GM12878 (cell line): ENCODE results near the gene SLC38A5.

Experiments used
- EP300 ChIP-seq, 2 experiments: fragments of 150-350 bp in 1 of 2; IDR thresholded peaks; 2 replicates each; pipeline ENCODE4 v1.6.1; 2011 to 2012; ENCODE audit warnings: low read depth in 2 of 2, low read length in 2 of 2, borderline replicate concordance in 1 of 2, improper control_type of control experiment in 1 of 2, inconsistent platforms in 1 of 2; ENCODE audit not compliant: control insufficient read depth in 1 of 2
- EZH2 ChIP-seq: IDR thresholded peaks from 2 replicates; pipeline ENCODE4 v1.6.1; 2012; ENCODE audit warnings: low read depth, mild to moderate bottlenecking, control low read depth, inconsistent platforms, low read length, borderline replicate concordance; ENCODE audit not compliant: control insufficient read depth
- GABPA ChIP-seq: IDR thresholded peaks from 2 replicates; pipeline ENCODE4 v1.6.1; 2014; ENCODE audit warnings: antibody characterized with exemption, low read depth, mild to moderate bottlenecking, inconsistent platforms
- MYB ChIP-seq: fragments of 150-350 bp; IDR thresholded peaks from 2 replicates; pipeline ENCODE4 v1.6.1; 2014; ENCODE audit warnings: mild to moderate bottlenecking, low read depth, low read length, borderline replicate concordance
- NFIC ChIP-seq: IDR thresholded peaks from 2 replicates; pipeline ENCODE4 v1.6.1; 2012; ENCODE audit warnings: low read depth, mild to moderate bottlenecking, inconsistent platforms, low read length, moderate library complexity
- NR2C2 ChIP-seq: IDR thresholded peaks from 2 replicates; pipeline ENCODE4 v1.6.1; 2011; ENCODE audit warnings: borderline replicate concordance, low read depth; ENCODE audit not compliant: control insufficient read depth, insufficient read length
- PAX8 ChIP-seq: fragments of 450-650 bp; IDR thresholded peaks from 2 replicates; pipeline ENCODE4 v1.6.1; 2017; ENCODE audit warnings: mild to moderate bottlenecking, moderate library complexity
- RAD21 ChIP-seq: IDR thresholded peaks from 2 replicates; pipeline ENCODE4 v1.6.1; 2011; ENCODE audit warnings: mild to moderate bottlenecking, low read depth, low read length, moderate library complexity; ENCODE audit not compliant: insufficient read depth
- SIN3A ChIP-seq: IDR thresholded peaks from 2 replicates; pipeline ENCODE4 v1.6.1; 2012; ENCODE audit warnings: low read depth, low read length, improper control_type of control experiment
- TF ChIP-seq, protein P1 (sequence below), 3 experiments: IDR thresholded peaks in 2 of 3; conservative IDR thresholded peaks in 1 of 3; 2 replicates each; pipeline ENCODE4 v1.5.1; 2011; ENCODE audit warnings: low read depth in 3 of 3, low read length in 3 of 3, mild to moderate bottlenecking in 3 of 3, control low read depth in 2 of 3, moderate library complexity in 2 of 3, inconsistent platforms in 1 of 3, mixed read lengths in 1 of 3; ENCODE audit not compliant: control insufficient read depth in 2 of 3, insufficient read depth in 1 of 3; ENCODE audit errors: extremely low read depth in 1 of 3
- TF ChIP-seq, protein P2 (sequence below): IDR thresholded peaks from 2 replicates; pipeline ENCODE4 v1.6.1; 2011; ENCODE audit warnings: low read depth, mild to moderate bottlenecking, low read length, moderate library complexity, borderline replicate concordance; ENCODE audit errors: extremely low read depth
- TF ChIP-seq, protein P3 (sequence below): IDR thresholded peaks from 2 replicates; pipeline ENCODE4 v1.6.1; 2012; ENCODE audit warnings: low read depth, low read length, improper control_type of control experiment
- TF ChIP-seq, protein P4 (sequence below): IDR thresholded peaks from 2 replicates; pipeline ENCODE4 v1.6.1; 2011; ENCODE audit warnings: low read depth, low read length, improper control_type of control experiment, borderline replicate concordance
- TF ChIP-seq, protein P5 (sequence below): fragments of 450-650 bp; IDR thresholded peaks from 2 replicates; pipeline ENCODE4 v1.6.1; 2016; ENCODE audit warnings: mild to moderate bottlenecking, moderate library complexity, borderline replicate concordance

DNA sequence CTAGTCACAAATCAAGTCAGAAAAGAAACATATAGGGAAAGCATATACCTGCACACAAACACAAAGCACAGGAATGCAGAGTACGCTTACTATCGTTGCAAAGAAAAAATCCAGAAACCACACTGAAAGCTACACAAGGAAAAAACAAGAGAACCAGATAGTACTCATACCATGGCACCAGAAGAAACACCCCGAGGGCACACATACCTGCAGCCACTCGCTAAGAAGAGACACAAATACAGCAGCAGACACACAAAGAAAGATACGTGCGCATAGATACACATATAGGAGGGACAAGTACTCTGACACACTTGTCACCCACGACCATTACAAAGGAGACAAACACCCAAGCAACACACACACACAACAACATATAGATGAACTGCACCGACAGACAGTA, 1.4 kb upstream of the SLC38A5 start:
- TF ChIP-seq, protein P1, sequence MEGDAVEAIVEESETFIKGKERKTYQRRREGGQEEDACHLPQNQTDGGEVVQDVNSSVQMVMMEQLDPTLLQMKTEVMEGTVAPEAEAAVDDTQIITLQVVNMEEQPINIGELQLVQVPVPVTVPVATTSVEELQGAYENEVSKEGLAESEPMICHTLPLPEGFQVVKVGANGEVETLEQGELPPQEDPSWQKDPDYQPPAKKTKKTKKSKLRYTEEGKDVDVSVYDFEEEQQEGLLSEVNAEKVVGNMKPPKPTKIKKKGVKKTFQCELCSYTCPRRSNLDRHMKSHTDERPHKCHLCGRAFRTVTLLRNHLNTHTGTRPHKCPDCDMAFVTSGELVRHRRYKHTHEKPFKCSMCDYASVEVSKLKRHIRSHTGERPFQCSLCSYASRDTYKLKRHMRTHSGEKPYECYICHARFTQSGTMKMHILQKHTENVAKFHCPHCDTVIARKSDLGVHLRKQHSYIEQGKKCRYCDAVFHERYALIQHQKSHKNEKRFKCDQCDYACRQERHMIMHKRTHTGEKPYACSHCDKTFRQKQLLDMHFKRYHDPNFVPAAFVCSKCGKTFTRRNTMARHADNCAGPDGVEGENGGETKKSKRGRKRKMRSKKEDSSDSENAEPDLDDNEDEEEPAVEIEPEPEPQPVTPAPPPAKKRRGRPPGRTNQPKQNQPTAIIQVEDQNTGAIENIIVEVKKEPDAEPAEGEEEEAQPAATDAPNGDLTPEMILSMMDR (IDR thresholded peaks at IDR 0.05 in 2 of 3, conservative IDR thresholded peaks at IDR 0.05 in 1 of 3; ENCODE audit: control insufficient read depth in 2 of 3, extremely low read depth in 1 of 3, insufficient read depth in 1 of 3, low read depth in 3 of 3, low read length in 3 of 3) = no peak
- TF ChIP-seq, protein P2, sequence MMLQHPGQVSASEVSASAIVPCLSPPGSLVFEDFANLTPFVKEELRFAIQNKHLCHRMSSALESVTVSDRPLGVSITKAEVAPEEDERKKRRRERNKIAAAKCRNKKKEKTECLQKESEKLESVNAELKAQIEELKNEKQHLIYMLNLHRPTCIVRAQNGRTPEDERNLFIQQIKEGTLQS = no peak
- no peak for TF ChIP-seq PAX8
- no peak for TF ChIP-seq MYB
- TF ChIP-seq NR2C2 = no peak
- no peak for TF ChIP-seq GABPA
- no peak for TF ChIP-seq EZH2
- no peak for TF ChIP-seq EP300 (IDR thresholded peaks at IDR 0.05; ENCODE audit: borderline replicate concordance in 1 of 2, control insufficient read depth in 1 of 2, low read depth in 2 of 2, low read length in 2 of 2)
- no peak for TF ChIP-seq NFIC
- TF ChIP-seq, protein P3, sequence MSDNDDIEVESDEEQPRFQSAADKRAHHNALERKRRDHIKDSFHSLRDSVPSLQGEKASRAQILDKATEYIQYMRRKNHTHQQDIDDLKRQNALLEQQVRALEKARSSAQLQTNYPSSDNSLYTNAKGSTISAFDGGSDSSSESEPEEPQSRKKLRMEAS = no peak
- no peak for TF ChIP-seq SIN3A
- TF ChIP-seq, protein P4, sequence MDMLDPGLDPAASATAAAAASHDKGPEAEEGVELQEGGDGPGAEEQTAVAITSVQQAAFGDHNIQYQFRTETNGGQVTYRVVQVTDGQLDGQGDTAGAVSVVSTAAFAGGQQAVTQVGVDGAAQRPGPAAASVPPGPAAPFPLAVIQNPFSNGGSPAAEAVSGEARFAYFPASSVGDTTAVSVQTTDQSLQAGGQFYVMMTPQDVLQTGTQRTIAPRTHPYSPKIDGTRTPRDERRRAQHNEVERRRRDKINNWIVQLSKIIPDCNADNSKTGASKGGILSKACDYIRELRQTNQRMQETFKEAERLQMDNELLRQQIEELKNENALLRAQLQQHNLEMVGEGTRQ = no peak
- TF ChIP-seq, protein P5, sequence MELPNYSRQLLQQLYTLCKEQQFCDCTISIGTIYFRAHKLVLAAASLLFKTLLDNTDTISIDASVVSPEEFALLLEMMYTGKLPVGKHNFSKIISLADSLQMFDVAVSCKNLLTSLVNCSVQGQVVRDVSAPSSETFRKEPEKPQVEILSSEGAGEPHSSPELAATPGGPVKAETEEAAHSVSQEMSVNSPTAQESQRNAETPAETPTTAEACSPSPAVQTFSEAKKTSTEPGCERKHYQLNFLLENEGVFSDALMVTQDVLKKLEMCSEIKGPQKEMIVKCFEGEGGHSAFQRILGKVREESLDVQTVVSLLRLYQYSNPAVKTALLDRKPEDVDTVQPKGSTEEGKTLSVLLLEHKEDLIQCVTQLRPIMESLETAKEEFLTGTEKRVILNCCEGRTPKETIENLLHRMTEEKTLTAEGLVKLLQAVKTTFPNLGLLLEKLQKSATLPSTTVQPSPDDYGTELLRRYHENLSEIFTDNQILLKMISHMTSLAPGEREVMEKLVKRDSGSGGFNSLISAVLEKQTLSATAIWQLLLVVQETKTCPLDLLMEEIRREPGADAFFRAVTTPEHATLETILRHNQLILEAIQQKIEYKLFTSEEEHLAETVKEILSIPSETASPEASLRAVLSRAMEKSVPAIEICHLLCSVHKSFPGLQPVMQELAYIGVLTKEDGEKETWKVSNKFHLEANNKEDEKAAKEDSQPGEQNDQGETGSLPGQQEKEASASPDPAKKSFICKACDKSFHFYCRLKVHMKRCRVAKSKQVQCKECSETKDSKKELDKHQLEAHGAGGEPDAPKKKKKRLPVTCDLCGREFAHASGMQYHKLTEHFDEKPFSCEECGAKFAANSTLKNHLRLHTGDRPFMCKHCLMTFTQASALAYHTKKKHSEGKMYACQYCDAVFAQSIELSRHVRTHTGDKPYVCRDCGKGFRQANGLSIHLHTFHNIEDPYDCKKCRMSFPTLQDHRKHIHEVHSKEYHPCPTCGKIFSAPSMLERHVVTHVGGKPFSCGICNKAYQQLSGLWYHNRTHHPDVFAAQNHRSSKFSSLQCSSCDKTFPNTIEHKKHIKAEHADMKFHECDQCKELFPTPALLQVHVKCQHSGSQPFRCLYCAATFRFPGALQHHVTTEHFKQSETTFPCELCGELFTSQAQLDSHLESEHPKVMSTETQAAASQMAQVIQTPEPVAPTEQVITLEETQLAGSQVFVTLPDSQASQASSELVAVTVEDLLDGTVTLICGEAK = no peak
- TF ChIP-seq RAD21 = no peak
